NK-92 (cell line): ENCODE measurements around the gene RFNG.

Source experiments
- DNase-seq: peaks from one replicate; lab custom pipeline; 2025; ENCODE audit not compliant: unreplicated experiment; lab: John Stamatoyannopoulos, UW

The RFNG gene

GRCh38 chr17:82004517-82005455, 46.8 kb downstream of the RFNG start:
- no peak for DNase-seq

GRCh38 chr17:82003411-82004381, 47.9 kb downstream of the RFNG start:
- no peak for DNase-seq

- DNase-seq: no peak
Measured at GRCh38 chr17:82001571-82002056, 50.0 kb downstream of the RFNG start.

- no peak for DNase-seq
Measured at GRCh38 chr17:82000803-82001570, 50.6 kb downstream of the RFNG start.

- DNase-seq: no peak
Measured at GRCh38 chr17:81999976-82000802, 51.4 kb downstream of the RFNG start.

GRCh38 chr17:81999587-81999975, 52.0 kb downstream of the RFNG start:
- no peak for DNase-seq

- no peak for DNase-seq
Measured at GRCh38 chr17:81998691-81999438, 52.7 kb downstream of the RFNG start.

GRCh38 chr17:81998212-81998611, 53.4 kb downstream of the RFNG start:
- no peak for DNase-seq
